OCI-LY3 (cell line): ENCODE measurements around the gene DNAH14.
"Not testable (repeated sequence)": the region's sequence is repeated elsewhere in the genome, so short reads cannot be mapped to it uniquely, and the experiment has no call there.

Experiments used
- H2AFZ ChIP-seq: fragments of 200-600, 300-600 bp; shearing (Covaris generic); 2 replicates; pipeline ENCODE4 v1.6.0; 2014; ENCODE audit warnings: antibody characterized with exemption, low read depth, low read length
- H3K27ac ChIP-seq: fragments of 200-600, 300-600 bp; sonication (generic); 2 replicates; pipeline ENCODE4 v1.5.1; 2014; ENCODE audit warnings: mild to moderate bottlenecking, low read length, moderate library complexity, mixed read lengths
- H3K27me3 ChIP-seq: fragments of 200-600, 300-600 bp; sonication (generic); 2 replicates; pipeline ENCODE4 v1.6.1; 2014; ENCODE audit warnings: low read depth, low read length, mixed read lengths
- H3K36me3 ChIP-seq: fragments of 200-600, 300-600 bp; sonication (generic); replicated peaks from 2 replicates; pipeline ENCODE3; 2014; ENCODE audit warnings: low read depth, low read length, mixed read lengths
- H3K4me1 ChIP-seq: fragments of 300-600, 200-600 bp; sonication (generic); 2 replicates; pipeline ENCODE4 v1.6.1; 2014; ENCODE audit warnings: low read length, mixed read lengths
- H3K4me2 ChIP-seq: fragments of 200-600, 300-600 bp; sonication (generic); 2 replicates; pipeline ENCODE4 v1.6.1; 2014; ENCODE audit warnings: low read length, mixed read lengths
- H3K4me3 ChIP-seq: fragments of 300-600, 200-600 bp; sonication (generic); 2 replicates; pipeline ENCODE4 v1.5.1; 2014; ENCODE audit warnings: antibody characterized with exemption, mild to moderate bottlenecking, low read length, moderate library complexity
- H3K79me2 ChIP-seq: fragments of 300-600, 200-600 bp; shearing (Covaris generic); 2 replicates; pipeline ENCODE4 v1.6.1; 2014; ENCODE audit warnings: mild to moderate bottlenecking, low read length, mixed read lengths
- H3K9ac ChIP-seq: fragments of 300-600, 200-600 bp; shearing (Covaris generic); 2 replicates; pipeline ENCODE4 v1.6.0; 2014; ENCODE audit warnings: mild to moderate bottlenecking, low read length, moderate library complexity
- H3K9me3 ChIP-seq: fragments of 200-600, 300-600 bp; shearing (Covaris generic); 2 replicates; pipeline ENCODE4 v1.6.1; 2014; ENCODE audit warnings: low read length, mixed read lengths; ENCODE audit not compliant: insufficient read depth
- H4K20me1 ChIP-seq: fragments of 200-600, 300-600 bp; sonication (generic); 2 replicates; pipeline ENCODE4 v1.6.1; 2016; ENCODE audit warnings: low read length, mixed read lengths; ENCODE audit not compliant: insufficient read depth
- EZH2phosphoT487 ChIP-seq: fragments of 200-600 bp; shearing (Covaris generic); IDR thresholded peaks from 2 replicates; pipeline ENCODE4 v1.6.1; 2018; ENCODE audit warnings: antibody characterized with exemption, mixed run types, low read depth
- TF ChIP-seq, protein P1 (sequence below): fragments of 200-600, 300-600 bp; sonication (generic); IDR thresholded peaks from 2 replicates; pipeline ENCODE4 v1.5.1; 2014; ENCODE audit warnings: antibody characterized with exemption, low read length, low read depth

DNAH14 gene

DNA sequence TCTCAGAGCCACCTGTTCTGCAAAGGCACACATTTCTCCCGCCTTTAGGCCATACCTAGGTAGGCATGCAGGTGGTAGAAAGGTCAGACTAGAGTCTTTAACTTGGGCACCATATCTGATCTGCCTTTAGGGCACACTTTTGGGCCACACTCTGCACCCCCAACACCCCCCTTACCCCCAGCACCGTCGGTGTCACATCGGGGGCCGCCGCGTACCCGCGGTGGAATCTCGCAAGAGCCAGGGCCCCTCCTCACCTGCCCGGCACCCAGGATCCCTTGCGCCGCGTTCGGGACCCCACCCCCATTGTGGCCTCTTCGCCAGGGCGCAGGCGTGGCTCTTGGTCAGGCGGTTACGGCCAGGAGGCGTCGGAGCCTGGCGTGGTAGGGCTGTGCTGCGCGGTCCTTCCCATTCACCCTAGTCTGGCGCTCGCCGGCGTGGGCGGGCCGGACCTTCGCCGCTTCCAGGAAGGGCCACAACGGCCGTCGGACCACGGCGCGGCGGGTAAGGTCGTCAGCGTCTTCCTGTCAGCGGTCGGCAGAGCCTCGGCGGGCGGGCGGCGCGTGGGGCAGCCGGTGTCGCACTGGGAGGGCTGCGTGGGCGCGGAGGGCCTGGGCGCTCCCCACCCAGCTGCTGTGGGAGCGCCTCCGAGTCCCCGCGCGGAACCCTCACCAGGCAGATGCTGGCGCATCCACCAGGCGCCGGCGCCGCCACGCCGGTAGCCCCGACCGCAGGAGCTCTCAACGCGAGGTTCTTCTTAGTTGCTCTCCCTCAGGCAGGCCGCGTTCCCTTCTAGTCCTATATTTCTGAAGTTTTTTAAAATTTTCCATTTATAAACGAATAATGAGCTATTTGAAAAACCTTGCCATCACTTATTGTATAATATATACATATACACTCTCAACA, at the start of gene DNAH14:
Gene DNAH14 (plus strand): TSS at position 341 of the 903 bp plus-strand sequence. CDS start 23,028 bp downstream, outside the sequence.
- peaks cover 3% of the 10 kb centered on the region for H3K4me1 ChIP-seq
- peak within 1 kb of the TSS; percentile 75 for H3K4me2 ChIP-seq
- no peaks in the 10 kb centered on the region for H4K20me1 ChIP-seq
- peaks cover 31% of the 10 kb centered on the region for H3K9me3 ChIP-seq
- peak within 1 kb of the TSS; percentile 81 for H3K4me3 ChIP-seq
- H3K9ac ChIP-seq, result peak within 1 kb of the TSS; percentile 75
- H3K27ac ChIP-seq, result peak within 1 kb of the TSS; percentile 22; the same call in 1 of the 2 replicates
- peak within 1 kb of the TSS; percentile 92 for H2AFZ ChIP-seq
- TF ChIP-seq, protein P1, sequence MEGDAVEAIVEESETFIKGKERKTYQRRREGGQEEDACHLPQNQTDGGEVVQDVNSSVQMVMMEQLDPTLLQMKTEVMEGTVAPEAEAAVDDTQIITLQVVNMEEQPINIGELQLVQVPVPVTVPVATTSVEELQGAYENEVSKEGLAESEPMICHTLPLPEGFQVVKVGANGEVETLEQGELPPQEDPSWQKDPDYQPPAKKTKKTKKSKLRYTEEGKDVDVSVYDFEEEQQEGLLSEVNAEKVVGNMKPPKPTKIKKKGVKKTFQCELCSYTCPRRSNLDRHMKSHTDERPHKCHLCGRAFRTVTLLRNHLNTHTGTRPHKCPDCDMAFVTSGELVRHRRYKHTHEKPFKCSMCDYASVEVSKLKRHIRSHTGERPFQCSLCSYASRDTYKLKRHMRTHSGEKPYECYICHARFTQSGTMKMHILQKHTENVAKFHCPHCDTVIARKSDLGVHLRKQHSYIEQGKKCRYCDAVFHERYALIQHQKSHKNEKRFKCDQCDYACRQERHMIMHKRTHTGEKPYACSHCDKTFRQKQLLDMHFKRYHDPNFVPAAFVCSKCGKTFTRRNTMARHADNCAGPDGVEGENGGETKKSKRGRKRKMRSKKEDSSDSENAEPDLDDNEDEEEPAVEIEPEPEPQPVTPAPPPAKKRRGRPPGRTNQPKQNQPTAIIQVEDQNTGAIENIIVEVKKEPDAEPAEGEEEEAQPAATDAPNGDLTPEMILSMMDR, result no peak
- TF ChIP-seq EZH2phosphoT487, result no peak
- H3K27me3 ChIP-seq, result no peaks in the 10 kb centered on the region
- H3K79me2 ChIP-seq, result peaks cover 42% of the 10 kb centered on the region
- H3K36me3 ChIP-seq, result peaks cover 27% of the 10 kb centered on the region

DNA sequence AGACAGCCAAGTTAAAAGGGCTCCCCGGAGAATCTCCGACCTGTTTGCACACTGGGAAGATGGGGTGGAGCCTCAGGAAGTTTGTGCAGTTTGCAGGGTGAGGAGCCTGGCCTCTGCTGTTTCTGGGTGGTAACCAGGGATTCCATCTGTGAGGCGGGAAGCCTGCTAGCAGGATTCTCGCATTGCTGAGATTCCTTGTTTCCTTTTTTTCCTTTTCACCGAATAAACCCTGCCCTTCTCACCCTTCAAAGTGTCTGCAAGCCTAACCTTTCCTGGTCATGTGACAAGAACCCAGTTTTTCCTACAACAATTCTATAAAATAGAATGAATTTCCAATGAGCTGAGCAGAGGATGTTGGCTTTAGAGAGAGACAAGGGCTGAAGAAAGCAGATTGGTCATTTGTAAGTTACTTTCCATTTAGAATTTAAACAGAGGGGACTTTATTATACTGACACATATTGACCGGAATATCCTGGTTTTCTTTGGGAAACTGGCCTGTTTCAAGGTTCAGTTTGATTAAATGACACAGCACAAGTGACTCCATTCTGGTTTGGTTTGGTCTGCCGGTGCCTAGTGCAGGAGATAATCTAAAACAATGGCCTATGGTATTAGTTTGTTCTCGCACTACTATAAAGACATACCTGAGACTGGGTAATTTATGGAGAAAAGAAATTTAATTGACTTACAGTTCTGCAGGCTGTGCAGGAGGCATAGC, 48.7 kb upstream of the DNAH14 start:
- H3K27ac ChIP-seq, result no peak overlapping the region
- H3K27me3 ChIP-seq, result peaks cover 26% of the 10 kb centered on the region
- no peaks in the 10 kb centered on the region for H3K36me3 ChIP-seq
- H2AFZ ChIP-seq, result no peak overlapping the region
- H4K20me1 ChIP-seq, result no peaks in the 10 kb centered on the region
- TF ChIP-seq, protein P1, result no peak
- TF ChIP-seq EZH2phosphoT487, result no peak
- H3K4me3 ChIP-seq, result no peak overlapping the region
- 0 out of 2 replicates have a peak, but pooled peaks cover 6% of the 10 kb centered on the region for H3K9me3 ChIP-seq
- peaks cover 18% of the 10 kb centered on the region for H3K4me1 ChIP-seq
- H3K4me2 ChIP-seq, result no peak overlapping the region
- H3K9ac ChIP-seq, result no peak overlapping the region
- no peaks in the 10 kb centered on the region for H3K79me2 ChIP-seq

DNA sequence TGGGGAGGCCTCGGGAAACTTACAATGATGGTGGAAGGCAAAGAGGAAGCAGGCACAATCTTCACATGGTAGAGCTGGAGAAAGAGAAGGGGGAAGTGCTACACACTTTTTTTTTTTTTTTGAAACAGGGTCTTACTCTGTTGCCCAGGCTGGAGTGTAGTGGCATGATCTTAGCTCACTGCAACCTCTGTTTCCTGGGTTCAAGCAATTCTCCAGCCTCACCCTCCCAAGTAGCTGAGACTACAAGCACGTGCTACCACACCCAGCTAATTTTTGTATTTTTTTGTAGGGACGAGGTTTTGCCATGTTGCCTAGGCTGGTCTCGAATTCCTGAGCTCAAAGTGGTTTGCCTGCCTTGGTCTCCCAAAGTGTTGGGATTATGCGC, 48.2 kb upstream of the DNAH14 start:
- H3K27me3 ChIP-seq, result peaks cover 21% of the 10 kb centered on the region
- H3K79me2 ChIP-seq, H3K4me3 ChIP-seq, H3K9ac ChIP-seq, H4K20me1 ChIP-seq, H2AFZ ChIP-seq, H3K9me3 ChIP-seq, H3K27ac ChIP-seq, H3K36me3 ChIP-seq, H3K4me2 ChIP-seq: not testable (repeated sequence)
- H3K4me1 ChIP-seq, result peaks cover 18% of the 10 kb centered on the region

DNA sequence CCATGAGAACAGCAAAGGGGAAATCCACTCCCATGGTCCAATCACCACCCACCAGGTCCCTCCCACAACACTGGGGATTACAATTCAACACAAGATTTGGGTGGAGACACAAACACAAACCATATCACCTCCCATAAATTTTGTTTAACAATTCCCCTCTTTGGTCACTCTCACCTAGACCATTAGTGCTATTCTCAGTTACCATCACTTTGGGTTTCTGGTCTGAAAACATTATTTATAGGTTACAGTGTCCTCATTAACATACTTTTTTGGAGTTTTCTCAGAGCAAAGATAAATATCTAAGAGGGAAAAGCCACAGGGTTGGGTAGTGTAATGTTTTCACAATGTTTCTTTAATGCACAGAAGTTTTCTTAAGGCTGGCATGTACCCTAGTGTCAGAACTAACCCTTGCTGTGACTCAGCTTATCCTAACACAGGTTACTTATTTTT, 47.7 kb upstream of the DNAH14 start:
- Histone ChIP-seq H3K4me3 (no peak overlapping the region), H3K4me2 (no peak overlapping the region), H3K27me3 (peaks cover 21% of the 10 kb centered on the region), H3K79me2 (no peaks in the 10 kb centered on the region), H4K20me1 (no peaks in the 10 kb centered on the region), H2AFZ (no peak overlapping the region), H3K27ac (no peak overlapping the region), H3K9ac (no peak overlapping the region), H3K4me1 (peaks cover 18% of the 10 kb centered on the region), H3K36me3 (no peaks in the 10 kb centered on the region), H3K9me3 (0 out of 2 replicates have a peak, but pooled peaks cover 6% of the 10 kb centered on the region)
- TF ChIP-seq, protein P1, result no peak
- no peak for TF ChIP-seq EZH2phosphoT487
